Pancreas (tissue), 10 donors: ENCODE data around the gene GNG13. TPM values are rescaled to one million over a fixed set of nuclear protein-coding genes. Genes with fewer than 3 reads are reported as not detected.
A peak's percentile ranks its signal among the peaks of the same experiment; 100 is the strongest.

Source experiments
- ATAC-seq, 4 donors: fragments of 200-7000 bp; cut with Tn5 transposase; one replicate each; pipeline versions ENCODE4 v1.8.0 to v1.9.1; 2020; ENCODE audit warnings: mild to moderate bottlenecking in 4 of 4, moderate library complexity in 4 of 4
- DNase-seq, 6 donors: peaks; one replicate each; pipeline ENCODE4 v3.0.0-alpha.2; 2020
- FAIRE-seq: peaks from 2 replicates; lab custom pipeline; 2012; peaks lifted over from hg19 to GRCh38; lab: Jason Lieb, UNC
- H3K27ac ChIP-seq, 4 donors: fragments of 200-600 bp; sonication (generic); 1 replicate in 3 of 4; 2 replicates in 1 of 4; pipeline versions ENCODE4 v1.5.0 to v1.8.0; 2020
- H3K27me3 ChIP-seq, 4 donors: fragments of 200-600 bp; one replicate each; pipeline ENCODE4 v1.8.0; 2021
- H3K36me3 ChIP-seq, 3 donors: fragments of 200-600 bp; sonication (generic) in 1 of 3; one replicate each; pipeline versions ENCODE4 v1.5.0 to v1.8.0; 2020 to 2021
- H3K4me1 ChIP-seq, 3 donors: fragments of 200-600 bp; one replicate each; pipeline ENCODE4 v1.8.0; 2021
- H3K4me3 ChIP-seq, 4 donors: fragments of 200-600 bp; sonication (generic) in 2 of 4; one replicate each; pipeline versions ENCODE4 v1.5.0 to v1.8.0; 2020 to 2021
- H3K9me3 ChIP-seq, 4 donors: fragments of 200-600 bp; one replicate each; pipeline ENCODE4 v1.8.0; 2021
- WGBS, 2 donors: extraction: QIAGEN DNeasy Blood & Tissue Kit; methylation state at CpG; one replicate each; pipeline ENCODE4 v1.1.7; 2013; 5-methylcytosine and 5-hydroxymethylcytosine counted together
- intact Hi-C, 3 donors: fragments of 100-400 bp; cut with DNase I; formaldehyde crosslinking; loops; one replicate each; pipeline versions ENCODE4 v1.11.1 to v1.14.2; 2022
- polyA plus RNA-seq, 2 donors: library from polyadenylated mRNA; stranded (reverse); fragments of 200-250 nt; gene quantifications; one replicate each; pipeline ENCODE4 v1.2.3, GENCODE V29; 2013
- total RNA-seq, 6 donors: library from RNA; stranded (reverse); fragmentation: NEBNext Ultra II Directional in 4 of 6; extraction: Animal tissue kit (Norgen Biotek cat#: 25700) in 4 of 6; gene quantifications; one replicate each; pipeline versions ENCODE4 v1.2.1 to v1.2.4, GENCODE V29; 2021 to 2023
- TF ChIP-seq, protein P1 (sequence below), 4 donors: fragments of 200-600 bp; sonication (generic) in 3 of 4; IDR thresholded peaks; one replicate each; pipeline versions ENCODE4 v1.5.0 to v1.8.0; 2021; ENCODE audit warnings: antibody characterized with exemption in 4 of 4
- donor health status: healthy with polysubstance abuse.
- donor health status: DM: no; HTN: no; CAD: no; lungs with moderate emphysema.
- donor health status: DM: no; HTN: no; CAD: no.
- donor health status: control.
- donor health status: control.
- donor health status: Bipolar disorder and iron deficiency.
- donor health status: DM: yes; HTN: yes; CAD: no.
- donor health status: DM: no; HTN: no; CAD: no.
- donor health status: DM: no; HTN: no; CAD: no.
- donor health status: DM: yes; HTN: yes; CAD: no.

GNG13 gene
- total and polyA plus RNA-seq, 8 donors: not detected

DNA sequence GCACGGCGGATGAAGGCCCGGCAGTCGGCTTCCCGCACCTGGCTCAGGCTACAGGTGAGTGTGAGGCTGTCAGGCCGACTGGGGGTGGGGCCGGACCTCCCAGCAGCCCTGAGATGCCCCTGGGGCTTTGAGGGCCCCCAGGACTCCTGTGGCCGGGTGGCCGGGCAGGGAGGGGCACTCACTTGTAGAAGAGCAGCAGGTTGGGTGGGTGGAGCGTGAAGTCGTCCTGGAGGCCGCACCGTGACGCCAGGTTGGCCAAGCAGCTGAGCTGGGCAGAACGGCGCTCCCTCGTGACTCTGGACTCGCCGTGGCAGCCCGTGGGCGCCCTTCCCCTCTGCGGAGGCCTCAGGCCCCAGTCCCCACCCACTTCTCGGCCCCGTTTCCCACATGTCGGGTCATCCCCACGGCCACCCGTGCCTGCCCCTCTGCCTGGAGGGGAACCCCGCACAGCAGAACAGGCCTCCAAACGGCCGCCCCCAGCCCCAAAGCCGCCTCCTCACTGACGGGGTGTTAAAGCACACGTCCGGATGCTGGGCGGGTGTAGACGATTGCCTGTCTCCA lies 25.2 kb downstream of the GNG13 start:
- ATAC-seq (no peak), DNase-seq (no peak), FAIRE-seq (no peak)
- no peak overlapping the region for H3K4me3 ChIP-seq
- H3K27me3 ChIP-seq: no peaks in the 10 kb centered on the region
- H3K9me3 ChIP-seq: no peaks in the 10 kb centered on the region
- H3K27ac ChIP-seq: no peak overlapping the region
- no peaks in the 10 kb centered on the region for H3K36me3 ChIP-seq
- intact Hi-C loops: no loop called here
- TF ChIP-seq, protein P1, sequence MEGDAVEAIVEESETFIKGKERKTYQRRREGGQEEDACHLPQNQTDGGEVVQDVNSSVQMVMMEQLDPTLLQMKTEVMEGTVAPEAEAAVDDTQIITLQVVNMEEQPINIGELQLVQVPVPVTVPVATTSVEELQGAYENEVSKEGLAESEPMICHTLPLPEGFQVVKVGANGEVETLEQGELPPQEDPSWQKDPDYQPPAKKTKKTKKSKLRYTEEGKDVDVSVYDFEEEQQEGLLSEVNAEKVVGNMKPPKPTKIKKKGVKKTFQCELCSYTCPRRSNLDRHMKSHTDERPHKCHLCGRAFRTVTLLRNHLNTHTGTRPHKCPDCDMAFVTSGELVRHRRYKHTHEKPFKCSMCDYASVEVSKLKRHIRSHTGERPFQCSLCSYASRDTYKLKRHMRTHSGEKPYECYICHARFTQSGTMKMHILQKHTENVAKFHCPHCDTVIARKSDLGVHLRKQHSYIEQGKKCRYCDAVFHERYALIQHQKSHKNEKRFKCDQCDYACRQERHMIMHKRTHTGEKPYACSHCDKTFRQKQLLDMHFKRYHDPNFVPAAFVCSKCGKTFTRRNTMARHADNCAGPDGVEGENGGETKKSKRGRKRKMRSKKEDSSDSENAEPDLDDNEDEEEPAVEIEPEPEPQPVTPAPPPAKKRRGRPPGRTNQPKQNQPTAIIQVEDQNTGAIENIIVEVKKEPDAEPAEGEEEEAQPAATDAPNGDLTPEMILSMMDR (IDR thresholded peaks at IDR 0.05): no peak
- H3K4me1 ChIP-seq: no peaks in the 10 kb centered on the region
- WGBS, 2 donors: 59 to 61% methylated on average over 32 to 36 of the region's 36 CpGs

DNA sequence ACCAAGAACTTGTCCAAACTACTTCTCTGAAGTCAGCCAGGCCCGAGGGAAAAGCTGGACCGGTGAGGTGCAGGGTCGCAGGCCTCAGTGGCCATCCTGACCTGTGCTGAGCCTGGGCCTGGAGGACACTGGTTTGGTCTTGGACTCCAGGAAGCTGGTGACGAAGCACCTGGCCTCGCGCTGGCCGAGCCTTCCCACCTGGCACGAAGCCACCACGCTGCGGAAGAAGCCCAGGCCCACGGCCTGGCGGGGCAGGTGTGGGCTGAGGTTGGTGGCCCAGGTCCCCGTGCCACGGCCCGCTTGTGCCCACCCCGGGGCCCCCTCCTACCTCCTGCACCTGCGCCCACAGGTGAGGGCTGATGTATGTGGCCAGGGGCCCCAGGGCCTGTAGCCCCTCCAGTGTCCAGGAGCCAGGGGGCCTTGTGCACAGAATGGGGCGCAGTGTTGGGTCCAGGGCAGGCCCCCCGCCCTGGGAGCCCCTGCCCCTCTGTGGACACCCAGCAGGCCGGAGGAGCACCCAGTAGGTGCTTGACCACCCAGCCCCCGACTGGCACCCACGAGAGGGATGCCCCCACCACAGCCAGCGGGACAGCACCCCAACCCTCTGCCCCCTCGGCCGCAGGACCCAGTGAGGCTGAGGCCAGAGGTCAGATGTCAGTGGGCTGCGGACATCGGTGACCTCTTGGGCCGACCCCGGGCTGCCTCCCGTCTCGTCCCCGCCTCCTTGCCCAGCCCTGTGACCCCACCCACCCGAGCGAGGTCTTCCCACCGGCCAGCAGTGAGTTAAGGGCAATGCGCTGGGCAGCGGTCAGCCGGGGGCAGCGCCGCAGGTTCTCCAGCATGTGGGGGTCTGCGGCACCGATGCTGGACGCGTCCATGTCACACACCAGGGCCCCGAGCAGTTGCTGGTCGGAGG lies 26.2 kb downstream of the GNG13 start:
- TF ChIP-seq, protein P1 (IDR thresholded peaks at IDR 0.05): no peak
- Histone ChIP-seq H3K4me1 (no peaks in the 10 kb centered on the region), H3K4me3 (no peak overlapping the region), H3K36me3 (no peaks in the 10 kb centered on the region), H3K27ac (no peak overlapping the region), H3K27me3 (no peaks in the 10 kb centered on the region), H3K9me3 (no peaks in the 10 kb centered on the region)
- 60 to 69% methylated on average over 34 to 46 of the region's 46 CpGs for WGBS, 2 donors
- DNase-seq (peak in 1 of 6 donors; percentile 69), ATAC-seq (no peak), FAIRE-seq (no peak)
- intact Hi-C loops: no loop called here

DNA sequence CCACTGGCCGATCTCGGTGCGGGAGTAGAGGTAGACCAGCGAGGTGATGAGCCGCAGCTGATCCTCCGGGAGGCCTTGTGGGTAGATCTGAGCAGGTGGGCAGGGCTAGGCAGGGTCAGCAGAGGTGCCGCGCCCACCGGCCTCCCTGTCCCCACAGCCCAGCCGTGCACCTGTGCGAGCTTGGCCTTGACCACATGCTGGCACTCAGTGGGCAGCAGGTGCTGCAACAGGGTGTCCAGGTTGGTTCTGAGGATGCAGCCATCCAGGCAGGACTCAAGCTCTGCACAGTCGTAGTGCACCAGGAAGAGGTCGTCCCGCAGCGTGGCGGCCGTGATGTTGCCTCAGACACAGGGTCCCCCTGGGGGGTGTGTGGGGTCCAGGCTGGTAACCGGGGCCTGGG lies 27.6 kb downstream of the GNG13 start:
- Histone ChIP-seq H3K9me3 (no peaks in the 10 kb centered on the region), H3K36me3 (no peaks in the 10 kb centered on the region), H3K27ac (no peak overlapping the region), H3K4me1 (no peaks in the 10 kb centered on the region), H3K27me3 (no peaks in the 10 kb centered on the region), H3K4me3 (no peak overlapping the region)
- ATAC-seq (no peak), FAIRE-seq (no peak), DNase-seq (peak in 1 of 6 donors; percentile 52)
- 63 to 77% methylated on average over 16 to 18 of the region's 18 CpGs for WGBS, 2 donors
- TF ChIP-seq, protein P1 (IDR thresholded peaks at IDR 0.05): no peak
- intact Hi-C loops: no loop called here

DNA sequence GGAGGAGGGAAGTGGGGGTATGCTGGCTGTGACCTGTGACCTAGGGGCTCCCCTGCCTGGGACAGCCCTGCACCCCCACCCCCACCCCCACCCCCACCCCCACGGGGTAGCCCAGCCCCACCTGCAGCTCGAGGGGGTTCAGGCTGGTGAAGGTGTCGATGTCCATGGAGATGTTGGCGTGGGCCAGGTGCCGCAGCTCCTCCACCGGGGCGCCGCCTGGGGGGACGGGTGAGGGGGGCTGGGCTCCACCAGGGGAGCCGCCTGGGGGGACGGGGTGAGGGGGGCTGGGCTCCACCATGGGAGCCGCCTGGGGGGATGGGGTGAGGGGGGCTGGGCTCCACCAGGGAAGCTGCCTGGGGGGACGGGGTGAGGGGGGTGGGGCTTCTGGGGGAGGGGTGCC lies 30.1 kb downstream of the GNG13 start:
- Histone ChIP-seq H3K9me3 (no peaks in the 10 kb centered on the region), H3K27me3 (no peaks in the 10 kb centered on the region), H3K27ac (no peak overlapping the region), H3K4me1 (no peaks in the 10 kb centered on the region), H3K36me3 (no peaks in the 10 kb centered on the region), H3K4me3 (no peak overlapping the region)
- intact Hi-C loops: no loop called here
- TF ChIP-seq, protein P1 (IDR thresholded peaks at IDR 0.05): no peak
- ATAC-seq: no peak
- FAIRE-seq: no peak
- WGBS, 2 donors: 47 to 68% methylated on average over 3 to 12 of the region's 13 CpGs
- DNase-seq: peak in 2 of 6 donors; percentile 29 to 59

DNA sequence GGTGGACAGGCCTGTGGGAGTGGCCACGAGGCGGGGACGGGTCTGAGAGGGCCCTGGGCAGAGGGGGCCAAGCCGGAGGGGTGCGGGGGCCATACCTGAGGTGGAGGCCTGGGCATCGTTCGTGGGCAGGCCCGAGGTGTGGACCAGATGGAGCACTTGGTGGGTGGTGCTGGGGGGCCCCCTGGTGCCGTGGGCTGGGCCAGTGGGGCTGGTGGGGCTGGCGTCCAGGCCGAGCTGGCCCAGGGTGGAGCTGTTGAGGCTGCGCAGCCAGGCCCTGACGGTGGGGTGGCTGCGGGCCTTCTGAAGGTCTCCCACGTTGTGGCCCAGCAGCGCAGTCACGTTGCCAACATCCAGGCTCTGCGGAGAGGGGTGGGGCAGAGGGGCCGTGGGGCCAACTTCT lies 30.6 kb downstream of the GNG13 start:
- no peak overlapping the region for H3K4me3 ChIP-seq
- TF ChIP-seq, protein P1 (IDR thresholded peaks at IDR 0.05): no peak
- no peaks in the 10 kb centered on the region for H3K9me3 ChIP-seq
- H3K4me1 ChIP-seq: no peaks in the 10 kb centered on the region
- H3K27ac ChIP-seq: no peak overlapping the region
- FAIRE-seq (no peak), DNase-seq (peak in 1 of 6 donors; percentile 76), ATAC-seq (no peak)
- no peaks in the 10 kb centered on the region for H3K36me3 ChIP-seq
- 67 to 69% methylated on average over 18 to 19 of the region's 19 CpGs for WGBS, 2 donors
- intact Hi-C loops: no loop called here
- H3K27me3 ChIP-seq: no peaks in the 10 kb centered on the region
